ENCODE data around the gene SMIM43.

DNA sequence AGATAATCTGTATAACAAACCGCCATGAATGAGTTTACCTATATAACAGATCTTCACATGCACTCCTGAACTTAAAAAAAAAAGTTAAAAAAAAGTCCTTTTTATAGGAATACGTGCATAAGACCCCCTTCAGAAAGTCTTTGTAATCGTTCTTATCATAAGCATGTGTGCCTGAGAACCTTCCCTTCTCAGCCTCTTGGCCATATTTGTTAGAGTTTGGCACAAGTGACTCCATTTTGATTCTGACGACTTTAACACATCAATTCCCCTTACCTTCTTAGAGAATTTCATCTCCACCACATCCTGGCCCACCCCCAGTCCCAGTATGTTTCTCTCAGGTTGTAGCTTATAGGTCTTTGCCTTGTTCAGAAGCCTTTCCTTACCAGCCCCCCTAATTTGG lies 52.2 kb downstream of the SMIM43 start:
- TF ChIP-seq, protein P1, sequence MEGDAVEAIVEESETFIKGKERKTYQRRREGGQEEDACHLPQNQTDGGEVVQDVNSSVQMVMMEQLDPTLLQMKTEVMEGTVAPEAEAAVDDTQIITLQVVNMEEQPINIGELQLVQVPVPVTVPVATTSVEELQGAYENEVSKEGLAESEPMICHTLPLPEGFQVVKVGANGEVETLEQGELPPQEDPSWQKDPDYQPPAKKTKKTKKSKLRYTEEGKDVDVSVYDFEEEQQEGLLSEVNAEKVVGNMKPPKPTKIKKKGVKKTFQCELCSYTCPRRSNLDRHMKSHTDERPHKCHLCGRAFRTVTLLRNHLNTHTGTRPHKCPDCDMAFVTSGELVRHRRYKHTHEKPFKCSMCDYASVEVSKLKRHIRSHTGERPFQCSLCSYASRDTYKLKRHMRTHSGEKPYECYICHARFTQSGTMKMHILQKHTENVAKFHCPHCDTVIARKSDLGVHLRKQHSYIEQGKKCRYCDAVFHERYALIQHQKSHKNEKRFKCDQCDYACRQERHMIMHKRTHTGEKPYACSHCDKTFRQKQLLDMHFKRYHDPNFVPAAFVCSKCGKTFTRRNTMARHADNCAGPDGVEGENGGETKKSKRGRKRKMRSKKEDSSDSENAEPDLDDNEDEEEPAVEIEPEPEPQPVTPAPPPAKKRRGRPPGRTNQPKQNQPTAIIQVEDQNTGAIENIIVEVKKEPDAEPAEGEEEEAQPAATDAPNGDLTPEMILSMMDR (IDR thresholded peaks at IDR 0.05) = no peak
- no peak for TF ChIP-seq EZH2 (IDR thresholded peaks at IDR 0.05; ENCODE audit: borderline replicate concordance, insufficient read depth, low read depth, low read length, poor library complexity, severe bottlenecking)

Data from B cell (primary cell).